Iris pigment epithelial cell (primary cell): ENCODE measurements around the gene JPH2.
"Not testable (repeated sequence)": the region's sequence is repeated elsewhere in the genome, so short reads cannot be mapped to it uniquely, and the experiment has no call there.

Experiments
- DNase-seq: peaks from one replicate; pipeline ENCODE4 v3.0.0-alpha.2; 2011; ENCODE audit warnings: low read depth

The JPH2 gene

GRCh38 chr20:44159125-44159524 is 27.9 kb downstream of the JPH2 start:
- no peak for DNase-seq

GRCh38 chr20:44157061-44157460 is 29.9 kb downstream of the JPH2 start:
- no peak for DNase-seq

GRCh38 chr20:44154521-44155001 is 32.4 kb downstream of the JPH2 start:
- no peak for DNase-seq

GRCh38 chr20:44153636-44154043 is 33.3 kb downstream of the JPH2 start:
- no peak for DNase-seq

- no peak for DNase-seq
Observed at GRCh38 chr20:44151621-44152416, 35.2 kb downstream of the JPH2 start.

- DNase-seq: no peak
Observed at GRCh38 chr20:44146272-44146671, 40.7 kb downstream of the JPH2 start.

GRCh38 chr20:44145131-44145775 is 41.7 kb downstream of the JPH2 start:
- no peak for DNase-seq

- DNase-seq: no peak
Observed at GRCh38 chr20:44143936-44144335, 43.1 kb downstream of the JPH2 start.

GRCh38 chr20:44142413-44142812 is 44.6 kb downstream of the JPH2 start:
- DNase-seq: peak; percentile 49

GRCh38 chr20:44141873-44142272 is 45.1 kb downstream of the JPH2 start:
- no peak for DNase-seq

GRCh38 chr20:44138867-44139266 is 48.1 kb downstream of the JPH2 start:
- DNase-seq: no peak

GRCh38 chr20:44137266-44137801 is 49.7 kb downstream of the JPH2 start:
- peak; percentile 20 for DNase-seq

- DNase-seq: no peak
Observed at GRCh38 chr20:44136579-44137265, 50.3 kb downstream of the JPH2 start.

- no peak for DNase-seq
Observed at GRCh38 chr20:44135417-44136204, 51.4 kb downstream of the JPH2 start.

- DNase-seq: no peak
Observed at GRCh38 chr20:44135012-44135412, 52.0 kb downstream of the JPH2 start.

- DNase-seq: no peak
Observed at GRCh38 chr20:44133424-44133823, 53.6 kb downstream of the JPH2 start.

GRCh38 chr20:44131704-44132103 is 55.3 kb downstream of the JPH2 start:
- DNase-seq: no peak

GRCh38 chr20:44129911-44130718 is 56.9 kb downstream of the JPH2 start:
- DNase-seq: peak; percentile 9

- DNase-seq: not testable (repeated sequence)
Observed at GRCh38 chr20:44129300-44129699, 57.7 kb downstream of the JPH2 start.

GRCh38 chr20:44126445-44126844 is 60.5 kb downstream of the JPH2 start:
- no peak for DNase-seq
